ENCODE results near the gene PPP1R13B.

The PPP1R13B gene

DNA sequence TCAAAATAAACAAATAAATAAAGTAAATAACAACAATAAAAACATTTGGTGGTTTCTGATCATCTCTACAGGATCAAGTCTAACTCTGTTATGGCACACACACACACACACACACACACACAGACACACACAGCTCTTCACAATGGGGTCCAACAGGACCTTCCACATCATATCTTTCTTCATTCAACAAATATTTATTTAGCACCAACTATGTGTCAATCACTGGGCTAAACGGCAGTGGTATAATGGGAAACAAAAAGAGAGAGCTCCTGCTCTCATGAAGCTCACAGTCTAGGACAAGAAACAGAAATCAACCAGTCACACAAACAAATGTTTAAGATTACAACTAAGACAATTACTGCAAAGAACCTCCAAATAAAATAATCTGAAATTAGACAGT, 9.3 kb downstream of the PPP1R13B start:
- H3K9ac ChIP-seq (ENCODE audit: insufficient read length, low read depth) = no peak overlapping the region
- TF ChIP-seq YY1 (IDR thresholded peaks at IDR 0.05; ENCODE audit: insufficient read depth, insufficient read length) = no peak
- TF ChIP-seq ZNF274 (IDR thresholded peaks at IDR 0.05; ENCODE audit: low read depth, low read length) = no peak
- no peak for TF ChIP-seq SUZ12 (IDR thresholded peaks at IDR 0.05; ENCODE audit: extremely low read depth, insufficient read depth, insufficient read length)

GRCh38 chr14:103836976-103837725, 10.2 kb downstream of the PPP1R13B start:
- Histone ChIP-seq H3K9ac (ENCODE audit: insufficient read length, low read depth) (no peak overlapping the region), H3K4me3 (ENCODE audit: insufficient read length, low read depth) (no peak overlapping the region), H3K4me1 (ENCODE audit: insufficient read depth, insufficient read length) (no peaks in the 10 kb centered on the region), H3K9me3 (ENCODE audit: insufficient read depth, low read length) (no peaks in the 10 kb centered on the region), H3K36me3 (ENCODE audit: insufficient read depth, insufficient read length, low read length) (no peaks in the 10 kb centered on the region), H3K27me3 (ENCODE audit: insufficient read depth, insufficient read length) (no peaks in the 10 kb centered on the region)
- no peak for DNase-seq (ENCODE audit: low read depth, low spot score)
- TF ChIP-seq YY1 (IDR thresholded peaks at IDR 0.05; ENCODE audit: insufficient read depth, insufficient read length) = no peak
- TF ChIP-seq ZNF274 (IDR thresholded peaks at IDR 0.05; ENCODE audit: low read depth, low read length) = no peak
- no peak for TF ChIP-seq SUZ12 (IDR thresholded peaks at IDR 0.05; ENCODE audit: extremely low read depth, insufficient read depth, insufficient read length)

More for the DNA sequence above, 9.3 kb downstream of the PPP1R13B start:
- no peaks in the 10 kb centered on the region for H3K9me3 ChIP-seq (ENCODE audit: insufficient read depth, low read length)
- no peak overlapping the region for H3K4me3 ChIP-seq (ENCODE audit: insufficient read length, low read depth)
- no peaks in the 10 kb centered on the region for H3K36me3 ChIP-seq (ENCODE audit: insufficient read depth, insufficient read length, low read length)
- H3K27me3 ChIP-seq (ENCODE audit: insufficient read depth, insufficient read length) = no peaks in the 10 kb centered on the region
- DNase-seq (ENCODE audit: low read depth, low spot score) = no peak
- no peaks in the 10 kb centered on the region for H3K4me1 ChIP-seq (ENCODE audit: insufficient read depth, insufficient read length)

- TF ChIP-seq YY1 (IDR thresholded peaks at IDR 0.05; ENCODE audit: insufficient read depth, insufficient read length) (no peak), ZNF274 (IDR thresholded peaks at IDR 0.05; ENCODE audit: low read depth, low read length) (no peak), SUZ12 (IDR thresholded peaks at IDR 0.05; ENCODE audit: extremely low read depth, insufficient read depth, insufficient read length) (no peak)
- no peak overlapping the region for H3K4me3 ChIP-seq (ENCODE audit: insufficient read length, low read depth)
- H3K9me3 ChIP-seq (ENCODE audit: insufficient read depth, low read length) = no peaks in the 10 kb centered on the region
- H3K27me3 ChIP-seq (ENCODE audit: insufficient read depth, insufficient read length) = no peaks in the 10 kb centered on the region
- DNase-seq (ENCODE audit: low read depth, low spot score) = no peak
- H3K36me3 ChIP-seq (ENCODE audit: insufficient read depth, insufficient read length, low read length) = no peaks in the 10 kb centered on the region
- H3K9ac ChIP-seq (ENCODE audit: insufficient read length, low read depth) = no peak overlapping the region
- H3K4me1 ChIP-seq (ENCODE audit: insufficient read depth, insufficient read length) = no peaks in the 10 kb centered on the region
These were observed 12.4 kb downstream of the PPP1R13B start for GRCh38 chr14:103834956-103835355.

GRCh38 chr14:103833711-103834110, 13.7 kb downstream of the PPP1R13B start:
- H3K4me1 ChIP-seq (ENCODE audit: insufficient read depth, insufficient read length) = no peaks in the 10 kb centered on the region
- no peak overlapping the region for H3K9ac ChIP-seq (ENCODE audit: insufficient read length, low read depth)
- H3K4me3 ChIP-seq (ENCODE audit: insufficient read length, low read depth) = no peak overlapping the region
- no peaks in the 10 kb centered on the region for H3K27me3 ChIP-seq (ENCODE audit: insufficient read depth, insufficient read length)
- H3K36me3 ChIP-seq (ENCODE audit: insufficient read depth, insufficient read length, low read length) = no peaks in the 10 kb centered on the region
- TF ChIP-seq ZNF274 (IDR thresholded peaks at IDR 0.05; ENCODE audit: low read depth, low read length) (no peak), YY1 (IDR thresholded peaks at IDR 0.05; ENCODE audit: insufficient read depth, insufficient read length) (no peak)
- no peaks in the 10 kb centered on the region for H3K9me3 ChIP-seq (ENCODE audit: insufficient read depth, low read length)
- DNase-seq (ENCODE audit: low read depth, low spot score) = no peak

DNA sequence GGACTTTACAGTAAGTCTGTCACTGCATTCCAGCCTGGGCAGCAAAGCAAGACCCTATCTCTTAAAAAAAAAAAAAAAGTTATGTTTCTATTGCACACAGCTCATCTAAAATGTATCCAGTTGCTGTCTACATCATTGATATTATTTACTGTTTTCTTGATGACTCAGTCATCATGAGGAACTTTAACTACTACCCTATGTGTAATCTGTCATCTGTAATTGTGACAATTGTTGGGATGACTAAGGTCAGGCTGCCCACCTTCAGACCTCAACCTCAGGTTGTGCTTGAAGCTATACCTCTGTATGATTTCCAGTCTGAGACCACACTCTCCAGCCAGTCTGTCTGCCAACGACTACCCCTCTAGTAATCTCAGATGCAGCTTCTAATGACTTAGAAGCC, 15.3 kb downstream of the PPP1R13B start:
- no peak overlapping the region for H3K9ac ChIP-seq (ENCODE audit: insufficient read length, low read depth)
- no peak overlapping the region for H3K4me3 ChIP-seq (ENCODE audit: insufficient read length, low read depth)
- DNase-seq (ENCODE audit: low read depth, low spot score) = no peak
- H3K36me3 ChIP-seq (ENCODE audit: insufficient read depth, insufficient read length, low read length) = no peaks in the 10 kb centered on the region
- H3K27me3 ChIP-seq (ENCODE audit: insufficient read depth, insufficient read length) = no peaks in the 10 kb centered on the region
- H3K9me3 ChIP-seq (ENCODE audit: insufficient read depth, low read length) = no peaks in the 10 kb centered on the region
- TF ChIP-seq ZNF274 (IDR thresholded peaks at IDR 0.05; ENCODE audit: low read depth, low read length) = no peak
- TF ChIP-seq YY1 (IDR thresholded peaks at IDR 0.05; ENCODE audit: insufficient read depth, insufficient read length) = no peak
- TF ChIP-seq SUZ12 (IDR thresholded peaks at IDR 0.05; ENCODE audit: extremely low read depth, insufficient read depth, insufficient read length) = no peak
- no peaks in the 10 kb centered on the region for H3K4me1 ChIP-seq (ENCODE audit: insufficient read depth, insufficient read length)

DNA sequence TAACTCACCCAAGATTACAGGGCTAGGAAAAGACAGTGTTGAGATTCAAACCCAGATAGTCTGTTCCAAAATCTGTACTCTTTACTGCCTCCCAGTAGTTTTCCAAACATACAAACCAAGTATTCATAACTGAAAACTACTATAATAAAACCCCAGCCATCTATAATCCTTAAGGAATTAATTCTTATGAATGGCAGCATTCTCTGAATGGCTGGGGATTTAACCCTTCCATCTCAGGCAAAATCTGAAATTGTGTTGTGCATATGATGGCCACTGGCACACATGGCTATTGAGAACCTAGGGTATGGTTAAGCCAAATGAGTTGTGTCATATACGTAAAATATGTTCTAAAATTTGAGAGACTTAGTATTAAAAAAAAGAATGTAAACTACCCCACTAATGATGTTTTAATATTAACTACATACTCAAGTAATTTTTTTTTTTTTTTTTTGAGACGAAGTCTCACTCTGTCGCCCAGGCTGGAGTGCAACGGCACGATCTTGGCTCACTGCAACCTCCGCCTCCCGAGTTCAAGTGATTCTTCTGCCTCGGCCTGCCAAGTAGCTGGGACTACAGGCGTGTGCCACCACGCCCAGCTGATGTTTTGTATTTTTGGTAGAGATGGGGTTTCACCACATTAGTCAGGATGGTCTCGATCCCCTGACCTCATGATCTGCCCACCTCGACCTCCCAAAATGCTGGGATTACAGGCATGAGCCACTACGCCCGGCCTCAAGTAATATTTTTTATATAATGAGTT, 16.7 kb downstream of the PPP1R13B start:
- Histone ChIP-seq H3K4me1 (ENCODE audit: insufficient read depth, insufficient read length) (no peaks in the 10 kb centered on the region), H3K9me3 (ENCODE audit: insufficient read depth, low read length) (no peaks in the 10 kb centered on the region), H3K27me3 (ENCODE audit: insufficient read depth, insufficient read length) (no peaks in the 10 kb centered on the region), H3K36me3 (ENCODE audit: insufficient read depth, insufficient read length, low read length) (no peaks in the 10 kb centered on the region), H3K9ac (ENCODE audit: insufficient read length, low read depth) (no peak overlapping the region), H3K4me3 (ENCODE audit: insufficient read length, low read depth) (no peak overlapping the region)
- no peak for TF ChIP-seq SUZ12 (IDR thresholded peaks at IDR 0.05; ENCODE audit: extremely low read depth, insufficient read depth, insufficient read length)
- no peak for TF ChIP-seq YY1 (IDR thresholded peaks at IDR 0.05; ENCODE audit: insufficient read depth, insufficient read length)
- no peak for TF ChIP-seq ZNF274 (IDR thresholded peaks at IDR 0.05; ENCODE audit: low read depth, low read length)
- no peak for DNase-seq (ENCODE audit: low read depth, low spot score)

DNA sequence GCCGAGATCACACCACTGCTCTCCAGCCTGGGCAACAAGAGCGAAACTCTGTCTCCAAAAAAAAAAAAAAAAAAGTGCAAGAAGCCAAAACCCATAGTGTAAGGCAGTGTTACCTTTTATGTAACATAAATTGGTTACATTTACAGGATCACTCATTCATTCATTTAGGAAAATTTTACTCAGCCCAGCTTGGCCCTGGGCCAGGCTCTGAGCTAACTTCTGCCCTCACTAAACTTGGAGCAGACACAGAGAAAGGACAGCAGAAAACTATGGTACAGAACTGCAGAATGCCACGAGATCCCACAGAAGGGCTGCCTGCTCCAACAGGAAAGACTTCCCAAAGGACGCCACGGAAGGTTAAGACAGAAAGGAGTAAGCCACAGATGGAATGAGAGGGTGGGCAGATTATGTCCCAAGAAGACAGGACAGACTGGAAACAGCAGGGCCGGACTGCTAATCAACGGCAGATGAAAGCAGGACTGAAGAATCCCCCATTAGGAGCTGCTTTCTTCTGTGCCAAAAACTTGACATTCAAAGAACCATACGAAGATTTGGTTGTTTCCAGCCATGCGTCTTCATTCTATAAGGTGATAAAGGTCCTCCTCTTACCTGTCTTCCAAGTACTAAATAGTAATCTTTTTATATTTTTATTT, 18.9 kb downstream of the PPP1R13B start:
- Histone ChIP-seq H3K36me3 (ENCODE audit: insufficient read depth, insufficient read length, low read length) (no peaks in the 10 kb centered on the region), H3K9me3 (ENCODE audit: insufficient read depth, low read length) (no peaks in the 10 kb centered on the region), H3K4me1 (ENCODE audit: insufficient read depth, insufficient read length) (no peaks in the 10 kb centered on the region), H3K27me3 (ENCODE audit: insufficient read depth, insufficient read length) (no peaks in the 10 kb centered on the region), H3K9ac (ENCODE audit: insufficient read length, low read depth) (no peak overlapping the region), H3K4me3 (ENCODE audit: insufficient read length, low read depth) (no peak overlapping the region)
- no peak for TF ChIP-seq SUZ12 (IDR thresholded peaks at IDR 0.05; ENCODE audit: extremely low read depth, insufficient read depth, insufficient read length)
- no peak for TF ChIP-seq YY1 (IDR thresholded peaks at IDR 0.05; ENCODE audit: insufficient read depth, insufficient read length)
- no peak for TF ChIP-seq ZNF274 (IDR thresholded peaks at IDR 0.05; ENCODE audit: low read depth, low read length)
- no peak for DNase-seq (ENCODE audit: low read depth, low spot score)
